Measurements from ENCODE around the gene MTG2.

Gene MTG2

GRCh38 chr20:62193079-62194025 lies 10.5 kb downstream of the MTG2 start:
- no peak for DNase-seq
- H3K4me1 ChIP-seq (ENCODE audit: control insufficient read depth in 1 of 2, insufficient read depth in 2 of 2, low read length in 2 of 2) = no peaks in the 10 kb centered on the region
- no peak overlapping the region for H3K9ac ChIP-seq (ENCODE audit: low read length)
- H4K91ac ChIP-seq (ENCODE audit: low read depth, low read length) = no peak overlapping the region
- no peak overlapping the region for H3K18ac ChIP-seq (ENCODE audit: low read length)
- H3K14ac ChIP-seq (ENCODE audit: low read length) = no peak overlapping the region
- no peaks in the 10 kb centered on the region for H3K79me1 ChIP-seq (ENCODE audit: low read length)
- peaks cover 2% of the 10 kb centered on the region for H3K9me3 ChIP-seq (ENCODE audit: insufficient read depth, low read depth, low read length)
- no peak overlapping the region for H2AK5ac ChIP-seq (ENCODE audit: low read length)
- no peak overlapping the region for H4K12ac ChIP-seq (ENCODE audit: low read depth, low read length)
- no peak overlapping the region for H3K4me2 ChIP-seq (ENCODE audit: low read length)
- no peak overlapping the region for H3K27ac ChIP-seq (ENCODE audit: low read depth, low read length)
- no peak overlapping the region for H3K4me3 ChIP-seq (ENCODE audit: low read depth, low read length)
- no peak overlapping the region for H2AFZ ChIP-seq (ENCODE audit: insufficient read depth, low read length, poor library complexity)
- no peaks in the 10 kb centered on the region for H3K27me3 ChIP-seq (ENCODE audit: insufficient read depth, low read length)
- no peak overlapping the region for H4K8ac ChIP-seq (ENCODE audit: low read depth, low read length)
- H3K36me3 ChIP-seq (ENCODE audit: control insufficient read depth in 1 of 2, insufficient read depth in 2 of 2, low read length in 2 of 2) = peaks cover 32 to 34% of the 10 kb centered on the region in 2 experiments
- no peak overlapping the region for H3K4ac ChIP-seq (ENCODE audit: low read depth, low read length)
- H3K23ac ChIP-seq (ENCODE audit: low read length) = no peak overlapping the region
- H2BK12ac ChIP-seq (ENCODE audit: low read length) = no peak overlapping the region
- no CpG with 5 or more reads among the region's 29 CpGs for WGBS (ENCODE audit: extremely low coverage, insufficient coverage, insufficient read length)
- no peak overlapping the region for H2BK5ac ChIP-seq (ENCODE audit: low read depth, low read length, poor library complexity)
- no peak overlapping the region for H2BK120ac ChIP-seq (ENCODE audit: insufficient read depth, low read length, poor library complexity)
- H3K79me2 ChIP-seq (ENCODE audit: control insufficient read depth, insufficient read depth, low read length, poor library complexity) = no peaks in the 10 kb centered on the region

GRCh38 chr20:62195075-62195405 lies 12.2 kb downstream of the MTG2 start:
- WGBS (ENCODE audit: extremely low coverage, insufficient coverage, insufficient read length) = no CpG with 5 or more reads among the region's 8 CpGs
- Histone ChIP-seq H3K79me1 (ENCODE audit: low read length) (no peaks in the 10 kb centered on the region), H3K18ac (ENCODE audit: low read length) (no peak overlapping the region)

GRCh38 chr20:62195736-62196135 lies 12.9 kb downstream of the MTG2 start:
- Histone ChIP-seq H3K27ac (ENCODE audit: low read depth, low read length) (no peak overlapping the region), H2AK5ac (ENCODE audit: low read length) (no peak overlapping the region), H2BK5ac (ENCODE audit: low read depth, low read length, poor library complexity) (no peak overlapping the region), H3K4me1 (ENCODE audit: control insufficient read depth in 1 of 2, insufficient read depth in 2 of 2, low read length in 2 of 2) (no peaks in the 10 kb centered on the region), H3K9me3 (ENCODE audit: insufficient read depth, low read depth, low read length) (peaks cover 2% of the 10 kb centered on the region), H2BK120ac (ENCODE audit: insufficient read depth, low read length, poor library complexity) (no peak overlapping the region), H3K79me1 (ENCODE audit: low read length) (no peaks in the 10 kb centered on the region), H3K36me3 (ENCODE audit: control insufficient read depth in 1 of 2, insufficient read depth in 2 of 2, low read length in 2 of 2) (peaks cover 40 to 44% of the 10 kb centered on the region in 2 experiments), H3K4me2 (ENCODE audit: low read length) (no peak overlapping the region), H3K18ac (ENCODE audit: low read length) (no peak overlapping the region), H3K27me3 (ENCODE audit: insufficient read depth, low read length) (no peaks in the 10 kb centered on the region), H2BK12ac (ENCODE audit: low read length) (no peak overlapping the region), H2AFZ (ENCODE audit: insufficient read depth, low read length, poor library complexity) (no peak overlapping the region), H3K4ac (ENCODE audit: low read depth, low read length) (no peak overlapping the region), H3K4me3 (ENCODE audit: low read depth, low read length) (no peak overlapping the region), H4K91ac (ENCODE audit: low read depth, low read length) (no peak overlapping the region), H3K9ac (ENCODE audit: low read length) (no peak overlapping the region), H3K79me2 (ENCODE audit: control insufficient read depth, insufficient read depth, low read length, poor library complexity) (no peaks in the 10 kb centered on the region), H3K14ac (ENCODE audit: low read length) (no peak overlapping the region), H4K8ac (ENCODE audit: low read depth, low read length) (no peak overlapping the region), H3K23ac (ENCODE audit: low read length) (no peak overlapping the region), H4K12ac (ENCODE audit: low read depth, low read length) (no peak overlapping the region)
- WGBS (ENCODE audit: extremely low coverage, insufficient coverage, insufficient read length) = no CpG with 5 or more reads among the region's 10 CpGs
- no peak for DNase-seq

More at GRCh38 chr20:62195075-62195405, 12.2 kb downstream of the MTG2 start:
- H2BK12ac ChIP-seq (ENCODE audit: low read length) = no peak overlapping the region
- no peak overlapping the region for H4K8ac ChIP-seq (ENCODE audit: low read depth, low read length)
- no peak overlapping the region for H2BK120ac ChIP-seq (ENCODE audit: insufficient read depth, low read length, poor library complexity)
- no peak overlapping the region for H4K12ac ChIP-seq (ENCODE audit: low read depth, low read length)
- no peak overlapping the region for H2AK5ac ChIP-seq (ENCODE audit: low read length)
- no peaks in the 10 kb centered on the region for H3K4me1 ChIP-seq (ENCODE audit: control insufficient read depth in 1 of 2, insufficient read depth in 2 of 2, low read length in 2 of 2)
- no peaks in the 10 kb centered on the region for H3K79me2 ChIP-seq (ENCODE audit: control insufficient read depth, insufficient read depth, low read length, poor library complexity)
- no peak overlapping the region for H3K14ac ChIP-seq (ENCODE audit: low read length)
- no peak overlapping the region for H3K4me3 ChIP-seq (ENCODE audit: low read depth, low read length)
- H3K9ac ChIP-seq (ENCODE audit: low read length) = no peak overlapping the region
- H3K9me3 ChIP-seq (ENCODE audit: insufficient read depth, low read depth, low read length) = peaks cover 2% of the 10 kb centered on the region
- DNase-seq = no peak
- no peak overlapping the region for H3K4me2 ChIP-seq (ENCODE audit: low read length)
- H3K27ac ChIP-seq (ENCODE audit: low read depth, low read length) = no peak overlapping the region
- no peak overlapping the region for H2BK5ac ChIP-seq (ENCODE audit: low read depth, low read length, poor library complexity)
- no peak overlapping the region for H3K4ac ChIP-seq (ENCODE audit: low read depth, low read length)
- H2AFZ ChIP-seq (ENCODE audit: insufficient read depth, low read length, poor library complexity) = no peak overlapping the region
- no peak overlapping the region for H3K23ac ChIP-seq (ENCODE audit: low read length)
- H3K27me3 ChIP-seq (ENCODE audit: insufficient read depth, low read length) = no peaks in the 10 kb centered on the region
- peaks cover 39% of the 10 kb centered on the region in 2 experiments for H3K36me3 ChIP-seq (ENCODE audit: control insufficient read depth in 1 of 2, insufficient read depth in 2 of 2, low read length in 2 of 2)
- no peak overlapping the region for H4K91ac ChIP-seq (ENCODE audit: low read depth, low read length)

GRCh38 chr20:62196286-62196685 lies 13.5 kb downstream of the MTG2 start:
- Histone ChIP-seq H3K9ac (ENCODE audit: low read length) (no peak overlapping the region), H4K12ac (ENCODE audit: low read depth, low read length) (no peak overlapping the region), H2BK5ac (ENCODE audit: low read depth, low read length, poor library complexity) (no peak overlapping the region), H3K79me1 (ENCODE audit: low read length) (no peaks in the 10 kb centered on the region), H3K18ac (ENCODE audit: low read length) (no peak overlapping the region), H3K23ac (ENCODE audit: low read length) (no peak overlapping the region), H4K91ac (ENCODE audit: low read depth, low read length) (no peak overlapping the region), H2AK5ac (ENCODE audit: low read length) (no peak overlapping the region), H2BK120ac (ENCODE audit: insufficient read depth, low read length, poor library complexity) (no peak overlapping the region), H3K4ac (ENCODE audit: low read depth, low read length) (no peak overlapping the region), H3K14ac (ENCODE audit: low read length) (no peak overlapping the region), H2BK12ac (ENCODE audit: low read length) (no peak overlapping the region), H3K4me1 (ENCODE audit: control insufficient read depth in 1 of 2, insufficient read depth in 2 of 2, low read length in 2 of 2) (no peaks in the 10 kb centered on the region), H3K4me3 (ENCODE audit: low read depth, low read length) (no peak overlapping the region), H3K79me2 (ENCODE audit: control insufficient read depth, insufficient read depth, low read length, poor library complexity) (no peaks in the 10 kb centered on the region), H2AFZ (ENCODE audit: insufficient read depth, low read length, poor library complexity) (no peak overlapping the region), H3K4me2 (ENCODE audit: low read length) (no peak overlapping the region), H3K27me3 (ENCODE audit: insufficient read depth, low read length) (no peaks in the 10 kb centered on the region), H3K9me3 (ENCODE audit: insufficient read depth, low read depth, low read length) (peaks cover 2% of the 10 kb centered on the region), H4K8ac (ENCODE audit: low read depth, low read length) (no peak overlapping the region), H3K27ac (ENCODE audit: low read depth, low read length) (no peak overlapping the region), H3K36me3 (ENCODE audit: control insufficient read depth in 1 of 2, insufficient read depth in 2 of 2, low read length in 2 of 2) (peaks cover 41 to 47% of the 10 kb centered on the region in 2 experiments)
- DNase-seq = no peak
- no CpG with 5 or more reads among the region's 10 CpGs for whole genome bisulfite sequencing (ENCODE audit: extremely low coverage, insufficient coverage, insufficient read length)

Measured in trophoblast cell (in vitro differentiated cells and primary cell).